GM23338 (cell line): Measurements from ENCODE around the gene HSF5. TPM values are rescaled to one million over a fixed set of nuclear protein-coding genes. Genes with fewer than 3 reads are reported as not detected.

ENCODE experiments used
- ATAC-seq: fragments of 200-7000 bp; cut with Tn5 transposase; 3 replicates; pipeline ENCODE4 v1.9.1; 2020
- DNase-seq: peaks from one replicate; pipeline ENCODE4 v3.0.0-alpha.2; 2015; ENCODE audit warnings: low spot score
- H2AFZ ChIP-seq: fragments of 200-600 bp; sonication (generic); 2 replicates; pipeline ENCODE4 v1.8.0; 2016; ENCODE audit warnings: antibody characterized with exemption, mild to moderate bottlenecking, moderate library complexity
- H3F3A ChIP-seq: fragments of 200-600 bp; sonication (generic); replicated peaks from 2 replicates; pipeline ENCODE4 v1.8.0; 2017; ENCODE audit warnings: antibody characterized with exemption, mixed run types, low read depth
- H3K27ac ChIP-seq: fragments of 200-600 bp; sonication (generic); 2 replicates; pipeline ENCODE4 v1.6.1; 2016; ENCODE audit warnings: low read depth
- H3K27me3 ChIP-seq: fragments of 200-600 bp; sonication (generic); 2 replicates; pipeline ENCODE4 v1.8.0; 2016; ENCODE audit warnings: mild to moderate bottlenecking, mixed run types, moderate library complexity; ENCODE audit not compliant: insufficient read depth
- H3K36me3 ChIP-seq: fragments of 200-600 bp; sonication (generic); 2 replicates; pipeline ENCODE4 v1.8.0; 2016; ENCODE audit warnings: mild to moderate bottlenecking; ENCODE audit not compliant: insufficient read depth
- H3K4me1 ChIP-seq: fragments of 200-600 bp; sonication (generic); 2 replicates; pipeline ENCODE4 v1.8.0; 2016; ENCODE audit warnings: mild to moderate bottlenecking, moderate library complexity; ENCODE audit not compliant: insufficient read depth
- H3K4me2 ChIP-seq: fragments of 200-600 bp; sonication (generic); 2 replicates; pipeline ENCODE4 v1.7.1; 2017; ENCODE audit warnings: mixed run types
- H3K4me3 ChIP-seq: fragments of 200-600 bp; sonication (generic); 2 replicates; pipeline ENCODE4 v1.6.1; 2016; ENCODE audit warnings: mixed run types
- H3K79me2 ChIP-seq: fragments of 200-600 bp; sonication (generic); replicated peaks from 2 replicates; pipeline ENCODE4 v1.8.0; 2017; ENCODE audit warnings: mild to moderate bottlenecking; ENCODE audit not compliant: insufficient read depth
- H3K9me2 ChIP-seq: fragments of 200-600 bp; sonication (generic); 2 replicates; pipeline ENCODE4 v1.8.0; 2017; ENCODE audit not compliant: insufficient read depth
- H4K20me1 ChIP-seq: fragments of 200-600 bp; sonication (generic); replicated peaks from 2 replicates; pipeline ENCODE4 v1.8.0; 2017; ENCODE audit warnings: mild to moderate bottlenecking; ENCODE audit not compliant: insufficient read depth
- H3K27ac Mint-ChIP-seq: 2 replicates; pipeline ENCODE4 v1.8.0; 2020; ENCODE audit warnings: inconsistent platforms, mild to moderate bottlenecking, moderate library complexity, mixed read lengths
- H3K27me3 Mint-ChIP-seq: 3 replicates; pipeline ENCODE4 v1.8.0; 2022; ENCODE audit warnings: low read depth, mild to moderate bottlenecking, moderate library complexity, mixed read lengths, inconsistent platforms; ENCODE audit not compliant: insufficient read depth, poor library complexity
- H3K36me3 Mint-ChIP-seq: 3 replicates; pipeline ENCODE4 v1.8.0; 2021; ENCODE audit warnings: low read depth, mild to moderate bottlenecking, inconsistent platforms, moderate library complexity, mixed read lengths
- H3K4me1 Mint-ChIP-seq: 3 replicates; pipeline ENCODE4 v1.8.0; 2020; ENCODE audit warnings: mild to moderate bottlenecking, inconsistent platforms, mixed read lengths
- H3K4me3 Mint-ChIP-seq: 3 replicates; pipeline ENCODE4 v1.8.0; 2021; ENCODE audit warnings: moderate library complexity, mild to moderate bottlenecking, inconsistent platforms, mixed read lengths
- H3K9me3 Mint-ChIP-seq: 3 replicates; pipeline ENCODE4 v1.8.0; 2020; ENCODE audit warnings: moderate library complexity, mild to moderate bottlenecking, inconsistent platforms, mixed read lengths
- CREB1 ChIP-seq: fragments of 250-450 bp; sonication (Bioruptor Pico); IDR thresholded peaks from 2 replicates; pipeline ENCODE4 v1.5.0; 2020; ENCODE audit warnings: low read depth, mild to moderate bottlenecking, moderate library complexity
- EZH2 ChIP-seq: fragments of 200-600 bp; sonication (generic); IDR thresholded peaks from one replicate; pipeline ENCODE4 v1.8.0; 2017; ENCODE audit warnings: antibody characterized with exemption, mild to moderate bottlenecking, low read depth; ENCODE audit not compliant: unreplicated experiment
- JUNB ChIP-seq: IDR thresholded peaks from one replicate; pipeline ENCODE4 v1.6.1; 2016; ENCODE audit warnings: antibody characterized with exemption; ENCODE audit not compliant: unreplicated experiment
- NANOG ChIP-seq: IDR thresholded peaks from 2 replicates; pipeline ENCODE4 v1.6.1; 2016; ENCODE audit warnings: antibody characterized with exemption, borderline replicate concordance
- POLR2AphosphoS5 ChIP-seq: IDR thresholded peaks from 2 replicates; pipeline ENCODE4 v1.6.1; 2016; ENCODE audit warnings: antibody characterized with exemption, low read depth
- REST ChIP-seq: IDR thresholded peaks from one replicate; pipeline ENCODE4 v1.6.1; 2018; ENCODE audit warnings: antibody characterized with exemption; ENCODE audit not compliant: unreplicated experiment
- STAT1 ChIP-seq: IDR thresholded peaks from one replicate; pipeline ENCODE4 v1.6.1; 2016; ENCODE audit warnings: antibody characterized with exemption; ENCODE audit not compliant: unreplicated experiment
- ZNF331 ChIP-seq: fragments of 250-450 bp; sonication (Bioruptor Pico); IDR thresholded peaks from 2 replicates; pipeline ENCODE4 v1.5.0; 2020; ENCODE audit warnings: low read depth, mild to moderate bottlenecking, moderate library complexity
- polyA plus RNA-seq: library from polyadenylated mRNA; unstranded; fragments of >200 nt; fragmentation: Nextera tagmentation; extraction: Ambion mirVana; gene quantifications from 2 replicates; pipeline ENCODE4 v1.2.1, GENCODE V29; 2016
- total RNA-seq: library from RNA; depleted of rRNA; stranded (reverse); fragments of >200 nt; shearing (Covaris generic); gene quantifications from 2 replicates; pipeline ENCODE4 v1.2.3, GENCODE V29; 2014
- TF ChIP-seq, protein P1 (sequence below): fragments of 250-450 bp; sonication (Bioruptor Pico); IDR thresholded peaks from 2 replicates; pipeline ENCODE4 v1.5.0; 2020; ENCODE audit warnings: mild to moderate bottlenecking, moderate library complexity
- TF ChIP-seq, protein P2 (sequence below): IDR thresholded peaks from 2 replicates; pipeline ENCODE4 v1.6.1; 2016; ENCODE audit warnings: antibody characterized with exemption
- TF ChIP-seq, protein P3 (sequence below), 2 experiments: fragments of 200-600 bp in 1 of 2; sonication (generic) in 1 of 2; conservative IDR thresholded peaks; 2 replicates each; pipeline versions ENCODE4 v1.5.1 to v1.6.1; 2016 to 2017; ENCODE audit warnings: antibody characterized with exemption in 2 of 2, low read depth in 2 of 2, mild to moderate bottlenecking in 2 of 2, moderate library complexity in 1 of 2

HSF5 gene
- total and polyA plus RNA-seq, 2 experiments from 2014 or later = 0.24 TPM; not detected in 1

GRCh38 chr17:58398574-58399266, 89.5 kb downstream of the HSF5 start:
- no peaks in the 10 kb centered on the region for H4K20me1 ChIP-seq
- H3K27ac ChIP-seq = no peak overlapping the region
- no peak overlapping the region for H3K4me3 ChIP-seq
- no peak overlapping the region for H2AFZ ChIP-seq
- DNase-seq (peak; percentile 12), ATAC-seq (peak; percentile 16; the same call in 2 of the 3 replicates)
- H3K9me2 ChIP-seq = no peaks in the 10 kb centered on the region
- H3K36me3 ChIP-seq = no peaks in the 10 kb centered on the region
- H3K4me3 Mint-ChIP-seq = no peak overlapping the region
- no peaks in the 10 kb centered on the region for H3K36me3 Mint-ChIP-seq
- H3K79me2 ChIP-seq = no peaks in the 10 kb centered on the region
- peaks cover 95% of the 10 kb centered on the region for H3K27me3 ChIP-seq
- H3K27ac Mint-ChIP-seq = no peak overlapping the region
- no peak overlapping the region; the same call in 1 of the 2 replicates for H3K4me2 ChIP-seq
- peaks cover 29% of the 10 kb centered on the region for H3K4me1 ChIP-seq
- TF ChIP-seq, protein P1, sequence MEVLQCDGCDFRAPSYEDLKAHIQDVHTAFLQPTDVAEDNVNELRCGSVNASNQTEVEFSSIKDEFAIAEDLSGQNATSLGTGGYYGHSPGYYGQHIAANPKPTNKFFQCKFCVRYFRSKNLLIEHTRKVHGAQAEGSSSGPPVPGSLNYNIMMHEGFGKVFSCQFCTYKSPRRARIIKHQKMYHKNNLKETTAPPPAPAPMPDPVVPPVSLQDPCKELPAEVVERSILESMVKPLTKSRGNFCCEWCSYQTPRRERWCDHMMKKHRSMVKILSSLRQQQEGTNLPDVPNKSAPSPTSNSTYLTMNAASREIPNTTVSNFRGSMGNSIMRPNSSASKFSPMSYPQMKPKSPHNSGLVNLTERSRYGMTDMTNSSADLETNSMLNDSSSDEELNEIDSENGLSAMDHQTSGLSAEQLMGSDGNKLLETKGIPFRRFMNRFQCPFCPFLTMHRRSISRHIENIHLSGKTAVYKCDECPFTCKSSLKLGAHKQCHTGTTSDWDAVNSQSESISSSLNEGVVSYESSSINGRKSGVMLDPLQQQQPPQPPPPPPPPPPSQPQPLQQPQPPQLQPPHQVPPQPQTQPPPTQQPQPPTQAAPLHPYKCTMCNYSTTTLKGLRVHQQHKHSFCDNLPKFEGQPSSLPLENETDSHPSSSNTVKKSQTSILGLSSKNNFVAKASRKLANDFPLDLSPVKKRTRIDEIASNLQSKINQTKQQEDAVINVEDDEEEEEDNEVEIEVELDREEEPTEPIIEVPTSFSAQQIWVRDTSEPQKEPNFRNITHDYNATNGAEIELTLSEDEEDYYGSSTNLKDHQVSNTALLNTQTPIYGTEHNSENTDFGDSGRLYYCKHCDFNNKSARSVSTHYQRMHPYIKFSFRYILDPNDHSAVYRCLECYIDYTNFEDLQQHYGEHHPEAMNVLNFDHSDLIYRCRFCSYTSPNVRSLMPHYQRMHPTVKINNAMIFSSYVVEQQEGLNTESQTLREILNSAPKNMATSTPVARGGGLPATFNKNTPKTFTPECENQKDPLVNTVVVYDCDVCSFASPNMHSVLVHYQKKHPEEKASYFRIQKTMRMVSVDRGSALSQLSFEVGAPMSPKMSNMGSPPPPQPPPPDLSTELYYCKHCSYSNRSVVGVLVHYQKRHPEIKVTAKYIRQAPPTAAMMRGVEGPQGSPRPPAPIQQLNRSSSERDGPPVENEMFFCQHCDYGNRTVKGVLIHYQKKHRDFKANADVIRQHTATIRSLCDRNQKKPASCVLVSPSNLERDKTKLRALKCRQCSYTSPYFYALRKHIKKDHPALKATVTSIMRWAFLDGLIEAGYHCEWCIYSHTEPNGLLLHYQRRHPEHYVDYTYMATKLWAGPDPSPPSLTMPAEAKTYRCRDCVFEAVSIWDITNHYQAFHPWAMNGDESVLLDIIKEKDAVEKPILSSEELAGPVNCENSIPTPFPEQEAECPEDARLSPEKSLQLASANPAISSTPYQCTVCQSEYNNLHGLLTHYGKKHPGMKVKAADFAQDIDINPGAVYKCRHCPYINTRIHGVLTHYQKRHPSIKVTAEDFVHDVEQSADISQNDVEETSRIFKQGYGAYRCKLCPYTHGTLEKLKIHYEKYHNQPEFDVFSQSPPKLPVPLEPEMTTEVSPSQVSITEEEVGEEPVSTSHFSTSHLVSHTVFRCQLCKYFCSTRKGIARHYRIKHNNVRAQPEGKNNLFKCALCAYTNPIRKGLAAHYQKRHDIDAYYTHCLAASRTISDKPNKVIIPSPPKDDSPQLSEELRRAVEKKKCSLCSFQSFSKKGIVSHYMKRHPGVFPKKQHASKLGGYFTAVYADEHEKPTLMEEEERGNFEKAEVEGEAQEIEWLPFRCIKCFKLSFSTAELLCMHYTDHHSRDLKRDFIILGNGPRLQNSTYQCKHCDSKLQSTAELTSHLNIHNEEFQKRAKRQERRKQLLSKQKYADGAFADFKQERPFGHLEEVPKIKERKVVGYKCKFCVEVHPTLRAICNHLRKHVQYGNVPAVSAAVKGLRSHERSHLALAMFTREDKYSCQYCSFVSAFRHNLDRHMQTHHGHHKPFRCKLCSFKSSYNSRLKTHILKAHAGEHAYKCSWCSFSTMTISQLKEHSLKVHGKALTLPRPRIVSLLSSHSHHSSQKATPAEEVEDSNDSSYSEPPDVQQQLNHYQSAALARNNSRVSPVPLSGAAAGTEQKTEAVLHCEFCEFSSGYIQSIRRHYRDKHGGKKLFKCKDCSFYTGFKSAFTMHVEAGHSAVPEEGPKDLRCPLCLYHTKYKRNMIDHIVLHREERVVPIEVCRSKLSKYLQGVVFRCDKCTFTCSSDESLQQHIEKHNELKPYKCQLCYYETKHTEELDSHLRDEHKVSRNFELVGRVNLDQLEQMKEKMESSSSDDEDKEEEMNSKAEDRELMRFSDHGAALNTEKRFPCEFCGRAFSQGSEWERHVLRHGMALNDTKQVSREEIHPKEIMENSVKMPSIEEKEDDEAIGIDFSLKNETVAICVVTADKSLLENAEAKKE (CRISPR knock-in tag) = no peak
- TF ChIP-seq ZNF331 = no peak
- no peak for TF ChIP-seq REST
- no peak for TF ChIP-seq JUNB
- TF ChIP-seq CREB1 (CRISPR knock-in tag) = no peak
- TF ChIP-seq POLR2AphosphoS5 = no peak
- TF ChIP-seq NANOG = no peak; the same call in 1 of the 2 replicates
- no peak for TF ChIP-seq STAT1
- TF ChIP-seq, protein P2, sequence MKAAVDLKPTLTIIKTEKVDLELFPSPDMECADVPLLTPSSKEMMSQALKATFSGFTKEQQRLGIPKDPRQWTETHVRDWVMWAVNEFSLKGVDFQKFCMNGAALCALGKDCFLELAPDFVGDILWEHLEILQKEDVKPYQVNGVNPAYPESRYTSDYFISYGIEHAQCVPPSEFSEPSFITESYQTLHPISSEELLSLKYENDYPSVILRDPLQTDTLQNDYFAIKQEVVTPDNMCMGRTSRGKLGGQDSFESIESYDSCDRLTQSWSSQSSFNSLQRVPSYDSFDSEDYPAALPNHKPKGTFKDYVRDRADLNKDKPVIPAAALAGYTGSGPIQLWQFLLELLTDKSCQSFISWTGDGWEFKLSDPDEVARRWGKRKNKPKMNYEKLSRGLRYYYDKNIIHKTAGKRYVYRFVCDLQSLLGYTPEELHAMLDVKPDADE = no peak
- TF ChIP-seq EZH2 = no peak
- TF ChIP-seq, protein P3, sequence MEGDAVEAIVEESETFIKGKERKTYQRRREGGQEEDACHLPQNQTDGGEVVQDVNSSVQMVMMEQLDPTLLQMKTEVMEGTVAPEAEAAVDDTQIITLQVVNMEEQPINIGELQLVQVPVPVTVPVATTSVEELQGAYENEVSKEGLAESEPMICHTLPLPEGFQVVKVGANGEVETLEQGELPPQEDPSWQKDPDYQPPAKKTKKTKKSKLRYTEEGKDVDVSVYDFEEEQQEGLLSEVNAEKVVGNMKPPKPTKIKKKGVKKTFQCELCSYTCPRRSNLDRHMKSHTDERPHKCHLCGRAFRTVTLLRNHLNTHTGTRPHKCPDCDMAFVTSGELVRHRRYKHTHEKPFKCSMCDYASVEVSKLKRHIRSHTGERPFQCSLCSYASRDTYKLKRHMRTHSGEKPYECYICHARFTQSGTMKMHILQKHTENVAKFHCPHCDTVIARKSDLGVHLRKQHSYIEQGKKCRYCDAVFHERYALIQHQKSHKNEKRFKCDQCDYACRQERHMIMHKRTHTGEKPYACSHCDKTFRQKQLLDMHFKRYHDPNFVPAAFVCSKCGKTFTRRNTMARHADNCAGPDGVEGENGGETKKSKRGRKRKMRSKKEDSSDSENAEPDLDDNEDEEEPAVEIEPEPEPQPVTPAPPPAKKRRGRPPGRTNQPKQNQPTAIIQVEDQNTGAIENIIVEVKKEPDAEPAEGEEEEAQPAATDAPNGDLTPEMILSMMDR (conservative IDR thresholded peaks at IDR 0.05; ENCODE audit: low read depth in 2 of 2) = no peak
- H3K9me3 Mint-ChIP-seq = no peaks in the 10 kb centered on the region
- H3K27me3 Mint-ChIP-seq = peaks cover 78% of the 10 kb centered on the region
- peaks cover 40% of the 10 kb centered on the region for H3K4me1 Mint-ChIP-seq
- H3F3A ChIP-seq = no peaks in the 10 kb centered on the region
